Nephron progenitor cell (in vitro differentiated cells): ENCODE data around the gene LRBA.

Source experiments
- DNase-seq: peaks from one replicate; pipeline ENCODE4 v3.0.0; 2021
- H3K27ac Mint-ChIP-seq: 2 replicates; pipeline ENCODE4 v1.8.0; 2021; ENCODE audit warnings: mild to moderate bottlenecking, moderate library complexity, mixed read lengths
- H3K27me3 Mint-ChIP-seq: 2 replicates; pipeline ENCODE4 v1.8.0; 2021; ENCODE audit warnings: mild to moderate bottlenecking, low read depth, mixed read lengths; ENCODE audit not compliant: poor library complexity
- H3K36me3 Mint-ChIP-seq: 2 replicates; pipeline ENCODE4 v1.8.0; 2021; ENCODE audit warnings: low read depth, mixed read lengths
- H3K4me1 Mint-ChIP-seq: 2 replicates; pipeline ENCODE4 v1.8.0; 2021; ENCODE audit warnings: mixed read lengths
- H3K4me3 Mint-ChIP-seq: 2 replicates; pipeline ENCODE4 v1.8.0; 2021; ENCODE audit warnings: mild to moderate bottlenecking, moderate library complexity, mixed read lengths
- H3K9me3 Mint-ChIP-seq: 2 replicates; pipeline ENCODE4 v1.8.0; 2021; ENCODE audit warnings: mild to moderate bottlenecking, moderate library complexity, mixed read lengths
- TF ChIP-seq, protein P1 (sequence below): fragments of 200-600 bp; sonication (generic); IDR thresholded peaks from 2 replicates; pipeline ENCODE4 v1.5.0; 2021; ENCODE audit warnings: antibody characterized with exemption

Gene LRBA

DNA sequence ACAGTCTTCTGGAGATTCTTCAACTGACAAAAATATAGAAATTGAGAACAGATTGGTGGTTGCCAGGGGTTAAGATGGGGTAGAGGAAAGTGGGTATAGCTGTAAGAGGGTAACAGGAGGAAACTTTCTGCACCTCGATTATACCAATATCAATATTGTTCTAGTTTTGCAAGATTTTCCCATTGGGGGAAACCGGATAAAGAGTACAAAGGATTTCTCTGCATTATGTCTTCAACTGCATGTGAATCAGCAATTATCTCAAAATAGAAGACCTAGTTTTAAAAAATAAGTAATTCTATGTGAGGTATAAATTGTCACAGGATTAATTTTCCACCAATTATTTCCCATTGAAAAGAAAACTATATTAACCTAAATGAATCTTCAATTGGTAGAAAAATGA lies 65.7 kb downstream of the LRBA start:
- peaks cover 15% of the 10 kb centered on the region for H3K9me3 Mint-ChIP-seq
- no peak for DNase-seq
- no peak overlapping the region for H3K27ac Mint-ChIP-seq
- H3K36me3 Mint-ChIP-seq, result peaks cover 5% of the 10 kb centered on the region
- TF ChIP-seq, protein P1, sequence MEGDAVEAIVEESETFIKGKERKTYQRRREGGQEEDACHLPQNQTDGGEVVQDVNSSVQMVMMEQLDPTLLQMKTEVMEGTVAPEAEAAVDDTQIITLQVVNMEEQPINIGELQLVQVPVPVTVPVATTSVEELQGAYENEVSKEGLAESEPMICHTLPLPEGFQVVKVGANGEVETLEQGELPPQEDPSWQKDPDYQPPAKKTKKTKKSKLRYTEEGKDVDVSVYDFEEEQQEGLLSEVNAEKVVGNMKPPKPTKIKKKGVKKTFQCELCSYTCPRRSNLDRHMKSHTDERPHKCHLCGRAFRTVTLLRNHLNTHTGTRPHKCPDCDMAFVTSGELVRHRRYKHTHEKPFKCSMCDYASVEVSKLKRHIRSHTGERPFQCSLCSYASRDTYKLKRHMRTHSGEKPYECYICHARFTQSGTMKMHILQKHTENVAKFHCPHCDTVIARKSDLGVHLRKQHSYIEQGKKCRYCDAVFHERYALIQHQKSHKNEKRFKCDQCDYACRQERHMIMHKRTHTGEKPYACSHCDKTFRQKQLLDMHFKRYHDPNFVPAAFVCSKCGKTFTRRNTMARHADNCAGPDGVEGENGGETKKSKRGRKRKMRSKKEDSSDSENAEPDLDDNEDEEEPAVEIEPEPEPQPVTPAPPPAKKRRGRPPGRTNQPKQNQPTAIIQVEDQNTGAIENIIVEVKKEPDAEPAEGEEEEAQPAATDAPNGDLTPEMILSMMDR, result no peak
- peaks cover 6% of the 10 kb centered on the region for H3K4me1 Mint-ChIP-seq
- H3K27me3 Mint-ChIP-seq, result peaks cover 3% of the 10 kb centered on the region
- H3K4me3 Mint-ChIP-seq, result no peak overlapping the region

DNA sequence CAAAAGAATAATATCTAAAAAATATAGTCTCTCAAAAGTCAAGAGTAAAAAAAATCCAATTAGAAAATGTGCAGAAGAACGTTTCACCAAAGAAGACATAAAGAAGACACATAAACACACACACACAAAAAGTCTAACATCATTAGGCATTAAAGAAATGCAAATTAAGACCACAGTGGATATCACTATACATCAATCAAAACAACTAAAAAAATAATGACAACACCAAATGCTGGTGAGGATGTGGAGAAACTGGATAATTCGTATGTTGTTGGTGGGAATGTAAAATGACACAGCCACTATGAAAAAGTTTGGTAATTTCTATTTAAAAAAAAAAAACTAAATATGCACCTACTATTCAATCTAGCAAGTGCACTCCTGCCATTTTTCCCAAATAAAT lies 66.4 kb downstream of the LRBA start:
- TF ChIP-seq, protein P1, result no peak
- Mint-ChIP-seq H3K4me1 (peaks cover 6% of the 10 kb centered on the region), H3K27me3 (peaks cover 3% of the 10 kb centered on the region), H3K4me3 (no peak overlapping the region), H3K36me3 (peaks cover 5% of the 10 kb centered on the region), H3K9me3 (peaks cover 15% of the 10 kb centered on the region), H3K27ac (no peak overlapping the region)
- DNase-seq, result no peak

DNA sequence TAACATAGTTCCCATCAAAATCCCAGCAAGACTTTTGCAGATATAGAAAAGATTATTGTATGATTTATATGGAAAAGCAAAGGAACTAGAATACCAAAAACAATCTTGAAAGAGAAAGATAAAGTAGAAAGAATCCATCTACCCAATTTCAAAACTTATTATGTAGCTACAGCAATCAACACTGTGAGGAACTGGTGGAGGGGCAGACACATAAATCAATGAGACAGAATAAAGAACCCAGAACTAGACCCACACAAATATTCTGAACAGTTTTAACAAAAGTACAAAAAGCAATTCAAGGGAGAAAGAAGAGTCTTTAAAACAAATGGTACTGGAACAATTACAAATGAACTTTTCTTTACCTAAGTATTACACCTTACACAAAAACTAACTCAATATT lies 67.0 kb downstream of the LRBA start:
- no peak overlapping the region for H3K27ac Mint-ChIP-seq
- peaks cover 14% of the 10 kb centered on the region for H3K9me3 Mint-ChIP-seq
- H3K27me3 Mint-ChIP-seq, result peaks cover 3% of the 10 kb centered on the region
- peaks cover 5% of the 10 kb centered on the region for H3K36me3 Mint-ChIP-seq
- H3K4me1 Mint-ChIP-seq, result peaks cover 6% of the 10 kb centered on the region
- no peak for DNase-seq
- H3K4me3 Mint-ChIP-seq, result no peak overlapping the region
- TF ChIP-seq, protein P1, result no peak

DNA sequence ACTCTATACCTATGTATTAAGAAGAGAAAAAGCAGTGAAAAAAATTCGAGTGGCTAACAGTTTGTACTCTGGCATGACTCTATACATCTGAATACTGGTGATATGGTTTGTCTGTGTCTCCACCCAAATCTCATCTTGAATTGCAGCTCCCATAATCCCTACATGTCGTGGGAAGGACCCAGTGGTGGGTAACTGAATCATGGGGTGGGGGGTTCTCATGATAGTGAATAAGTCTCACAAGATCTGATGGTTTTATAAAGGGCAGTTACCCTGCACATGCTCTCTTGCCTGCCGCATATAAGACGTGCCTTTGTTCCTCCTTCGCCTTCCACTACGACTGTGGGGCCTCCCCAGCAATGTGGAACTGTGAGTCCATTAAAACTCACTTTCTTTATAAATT lies 70.4 kb downstream of the LRBA start:
- peaks cover 2% of the 10 kb centered on the region for H3K9me3 Mint-ChIP-seq
- no peaks in the 10 kb centered on the region for H3K4me1 Mint-ChIP-seq
- H3K27me3 Mint-ChIP-seq, result peaks cover 3% of the 10 kb centered on the region
- DNase-seq, result no peak
- no peak overlapping the region for H3K4me3 Mint-ChIP-seq
- TF ChIP-seq, protein P1, result no peak
- no peaks in the 10 kb centered on the region for H3K36me3 Mint-ChIP-seq
- no peak overlapping the region for H3K27ac Mint-ChIP-seq

GRCh38 chr4:150943818-150944217 lies 71.3 kb downstream of the LRBA start:
- DNase-seq, result no peak

DNA sequence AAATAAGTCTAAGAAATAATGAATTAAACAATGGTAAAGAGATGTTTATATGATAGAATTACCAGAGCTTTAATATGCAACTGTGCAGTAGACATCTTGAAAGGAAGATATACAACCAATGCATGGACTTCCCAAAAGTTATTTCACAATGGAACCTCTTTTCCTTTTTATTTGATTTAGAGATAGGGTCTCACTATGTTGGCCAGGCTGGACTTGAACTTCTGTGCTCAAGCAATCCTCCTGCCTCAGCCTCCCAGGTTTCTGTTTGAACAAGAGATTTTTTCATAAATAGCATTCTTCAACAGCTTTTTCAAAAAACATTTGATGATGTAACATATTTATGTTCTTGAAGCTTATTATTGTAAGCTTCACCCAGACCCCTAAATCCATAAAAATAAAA lies 72.0 kb downstream of the LRBA start:
- peaks cover 3% of the 10 kb centered on the region for H3K27me3 Mint-ChIP-seq
- no peaks in the 10 kb centered on the region for H3K36me3 Mint-ChIP-seq
- TF ChIP-seq, protein P1, result no peak
- DNase-seq, result no peak
- no peak overlapping the region for H3K27ac Mint-ChIP-seq
- H3K9me3 Mint-ChIP-seq, result no peaks in the 10 kb centered on the region
- no peak overlapping the region for H3K4me3 Mint-ChIP-seq
- H3K4me1 Mint-ChIP-seq, result peaks cover 10% of the 10 kb centered on the region

More at GRCh38 chr4:150943818-150944217, 71.3 kb downstream of the LRBA start:
- Mint-ChIP-seq H3K4me3 (no peak overlapping the region), H3K27ac (no peak overlapping the region), H3K9me3 (no peaks in the 10 kb centered on the region), H3K36me3 (no peaks in the 10 kb centered on the region), H3K4me1 (peaks cover 3% of the 10 kb centered on the region), H3K27me3 (peaks cover 3% of the 10 kb centered on the region)
- TF ChIP-seq, protein P1, result no peak
